ENCODE data around the gene BMP6. TPM values are rescaled to one million over a fixed set of nuclear protein-coding genes. Genes with fewer than 3 reads are reported as not detected.
A peak's percentile ranks its signal among the peaks of the same experiment; 100 is the strongest.

Gene BMP6
- total RNA-seq, 6 experiments from 2014 or later: 1.8 to 4.4 (median 2.6) TPM

GRCh38 chr6:7833751-7834070 lies 107.8 kb downstream of the BMP6 start:
- intact Hi-C loops (cut with DNase I): no loop called here
- DNase-seq (no peak), ATAC-seq (no peak)
- Histone ChIP-seq H3K9me3 (no peaks in the 10 kb centered on the region), H3K36me3 (no peaks in the 10 kb centered on the region), H3K4me3 (no peak overlapping the region), H3K4me1 (no peaks in the 10 kb centered on the region), H3K27me3 (no peaks in the 10 kb centered on the region), H3K27ac (no peak overlapping the region)
- WGBS (ENCODE audit: insufficient coverage, low coverage, low lambda C conversion rate, missing lambda C conversion rate): 41% methylated on average over 4 of the region's 4 CpGs
- TF ChIP-seq POLR2A (IDR thresholded peaks at IDR 0.05) (no peak), CTCF (IDR thresholded peaks at IDR 0.05) (no peak)

DNA sequence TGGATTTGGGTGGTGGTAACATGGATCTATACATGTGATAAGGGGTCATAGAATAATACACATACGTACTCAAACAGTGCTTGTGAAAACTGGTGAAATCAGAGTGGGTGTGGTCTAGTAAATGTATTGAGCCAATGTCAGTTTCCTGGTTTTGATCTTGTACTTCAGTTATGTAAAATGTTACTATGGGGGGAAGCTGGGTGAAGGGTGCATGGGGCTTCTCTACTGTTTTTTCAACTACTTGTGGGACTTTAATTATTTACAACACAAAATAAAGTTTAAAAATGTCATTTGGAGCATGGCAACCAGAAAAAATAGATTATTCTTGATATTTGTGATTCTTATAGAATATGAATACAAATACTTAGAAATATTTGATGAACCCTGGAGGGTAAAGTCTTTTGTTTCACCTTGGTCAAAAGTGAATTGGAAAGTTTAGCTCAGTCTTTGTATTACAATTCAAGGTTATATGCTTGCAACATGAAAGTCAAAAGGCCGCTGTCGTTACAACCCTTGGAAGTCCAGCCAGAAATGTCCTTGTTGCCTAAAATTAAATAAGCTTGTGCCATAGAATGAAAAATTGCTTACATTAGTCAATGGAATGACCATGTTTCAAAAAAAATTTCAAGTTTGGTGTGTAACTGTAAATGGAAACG lies 110.6 kb downstream of the BMP6 start:
- Histone ChIP-seq H3K4me1 (no peaks in the 10 kb centered on the region), H3K4me3 (no peak overlapping the region), H3K27ac (no peak overlapping the region), H3K36me3 (no peaks in the 10 kb centered on the region), H3K27me3 (no peaks in the 10 kb centered on the region), H3K9me3 (no peaks in the 10 kb centered on the region)
- DNase-seq (no peak), ATAC-seq (no peak)
- intact Hi-C loops (cut with DNase I): no loop called here
- WGBS (ENCODE audit: insufficient coverage, low coverage, low lambda C conversion rate, missing lambda C conversion rate): 91% methylated on average over 4 of the region's 4 CpGs
- TF ChIP-seq POLR2A (IDR thresholded peaks at IDR 0.05) (no peak), CTCF (IDR thresholded peaks at IDR 0.05) (no peak)

- intact Hi-C loops (cut with DNase I): no loop called here
- Histone ChIP-seq H3K4me3 (no peak overlapping the region), H3K36me3 (no peaks in the 10 kb centered on the region), H3K27me3 (no peaks in the 10 kb centered on the region), H3K27ac (no peak overlapping the region), H3K4me1 (no peaks in the 10 kb centered on the region), H3K9me3 (no peaks in the 10 kb centered on the region)
- no peak for DNase-seq
- 40% methylated on average over 3 of the region's 3 CpGs for WGBS (ENCODE audit: insufficient coverage, low coverage, low lambda C conversion rate, missing lambda C conversion rate)
- no peak for ATAC-seq
- no peak for TF ChIP-seq CTCF (IDR thresholded peaks at IDR 0.05)
- no peak for TF ChIP-seq POLR2A (IDR thresholded peaks at IDR 0.05)
Measured at GRCh38 chr6:7841781-7842468, 116.0 kb downstream of the BMP6 start.

DNA sequence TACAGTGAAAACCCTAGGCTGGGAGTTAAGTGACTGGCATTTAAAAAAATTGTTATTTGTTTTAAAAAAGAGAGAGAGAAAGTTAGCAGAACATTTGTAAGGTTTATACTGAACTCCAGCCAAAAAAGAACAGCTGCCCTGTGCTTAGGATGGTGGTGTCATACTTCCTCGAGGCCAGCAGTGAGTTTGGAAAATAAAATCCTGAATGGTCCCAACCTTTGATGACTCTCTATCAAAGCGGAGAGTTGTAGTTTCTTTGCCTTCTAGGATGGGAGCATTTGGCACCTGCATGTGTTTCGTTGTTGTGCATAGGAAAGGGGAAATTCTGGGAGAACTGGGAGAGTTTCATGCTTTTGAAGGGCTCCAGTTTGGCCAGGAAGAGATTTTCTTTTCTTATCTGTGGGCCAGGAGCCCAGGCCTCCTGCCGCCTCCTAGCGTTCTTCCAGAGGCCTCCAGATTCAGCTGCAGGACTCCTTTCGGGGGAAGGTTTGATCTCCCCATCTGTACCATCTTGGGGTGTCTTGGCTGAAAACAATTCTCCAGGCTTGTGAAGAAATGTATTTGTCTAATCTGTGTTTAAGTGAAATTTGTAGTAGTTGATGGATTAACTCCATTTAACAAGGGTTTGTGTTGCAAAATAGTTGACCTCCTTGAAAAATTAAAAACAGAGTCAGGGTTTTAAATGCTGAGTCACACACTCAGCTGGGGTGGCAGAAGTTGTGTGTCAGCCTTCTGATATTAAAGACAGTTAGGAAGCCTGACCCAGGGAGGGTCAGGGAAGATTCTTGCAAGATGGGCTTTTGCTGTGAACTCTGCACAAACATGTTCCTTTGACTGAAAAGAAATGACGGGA lies 121.3 kb downstream of the BMP6 start:
- WGBS (ENCODE audit: insufficient coverage, low coverage, low lambda C conversion rate, missing lambda C conversion rate): 44% methylated on average over 7 of the region's 7 CpGs
- TF ChIP-seq POLR2A (IDR thresholded peaks at IDR 0.05) (no peak), CTCF (IDR thresholded peaks at IDR 0.05) (peak in 1 of 4 donors; percentile 8)

More for the DNA sequence above, 121.3 kb downstream of the BMP6 start:
- Histone ChIP-seq H3K4me3 (no peak overlapping the region), H3K27me3 (no peaks in the 10 kb centered on the region), H3K36me3 (no peaks in the 10 kb centered on the region), H3K4me1 (no peaks in the 10 kb centered on the region), H3K9me3 (peaks cover 0 to 7% (median 0%) of the 10 kb centered on the region in 4 donors), H3K27ac (no peak overlapping the region)
- intact Hi-C loops (cut with DNase I): no loop called here
- ATAC-seq (no peak), DNase-seq (no peak)
